Body of pancreas (tissue), 4 donors: Measurements from ENCODE around the gene FAM131A. TPM values are rescaled to one million over a fixed set of nuclear protein-coding genes. Genes with fewer than 3 reads are reported as not detected.

ENCODE experiments used
- ATAC-seq: fragments of 150-250 bp; one replicate; pipeline ENCODE4 v1.9.1; 2016
- DNase-seq, 4 donors: peaks; one replicate each; pipeline ENCODE4 v3.0.0-alpha.2; 2019
- H3K27ac ChIP-seq, 4 donors: fragments of 200-600 bp; sonication (generic); 1 replicate in 3 of 4; 2 replicates in 1 of 4; pipeline versions ENCODE4 v1.5.1 to v1.6.1; 2016 to 2019; ENCODE audit warnings: mild to moderate bottlenecking in 1 of 4, mixed read lengths in 1 of 4, moderate library complexity in 1 of 4
- H3K27me3 ChIP-seq, 2 donors: fragments of 200-600 bp; sonication (generic); one replicate each; pipeline ENCODE4 v1.6.0; 2016; ENCODE audit warnings: mild to moderate bottlenecking in 1 of 2
- H3K36me3 ChIP-seq, 2 donors: fragments of 200-600 bp; sonication (generic); replicated peaks in 1 of 2; 2 replicates each; pipeline ENCODE4 v1.5.1; 2016; ENCODE audit warnings: low read depth in 2 of 2; ENCODE audit not compliant: insufficient read depth in 1 of 2
- H3K4me1 ChIP-seq: fragments of 200-600 bp; sonication (generic); one replicate; pipeline ENCODE4 v1.6.0; 2016
- H3K4me3 ChIP-seq, 2 donors: fragments of 200-600 bp; sonication (generic); 1 replicate in 1 of 2; 2 replicates in 1 of 2; pipeline ENCODE4 v1.5.1; 2016 to 2019
- H3K9me3 ChIP-seq, 3 donors: fragments of 200-600 bp; sonication (generic); 1 replicate in 2 of 3; 2 replicates in 1 of 3; pipeline ENCODE4 v1.5.1; 2016
- POLR2A ChIP-seq, 3 donors: fragments of 450-650 bp; IDR thresholded peaks; one replicate each; pipeline ENCODE4 v1.6.1; 2016; ENCODE audit warnings: antibody characterized with exemption in 3 of 3, mild to moderate bottlenecking in 2 of 3
- WGBS, 2 donors: methylation state at CpG; one replicate each; pipeline ENCODE4 v1.1.5; 2017; 5-methylcytosine and 5-hydroxymethylcytosine counted together
- intact Hi-C: fragments of 100-400 bp; cut with DNase I; formaldehyde crosslinking; loops from one replicate; pipeline ENCODE4 v1.15.1; 2023
- total RNA-seq, 2 donors: library from RNA; depleted of rRNA; stranded (reverse); fragments of >200 nt; gene quantifications; one replicate each; pipeline ENCODE4 v1.1.0, GENCODE V29; 2016
- TF ChIP-seq, protein P1 (sequence below), 7 experiments: fragments of 450-650 bp in 4 of 7; fragments of 200-600 bp in 3 of 7; sonication (generic) in 3 of 7; IDR thresholded peaks; one replicate each; pipeline ENCODE4 v1.5.1; 2016 to 2019; ENCODE audit warnings: antibody characterized with exemption in 7 of 7

The FAM131A gene
- total RNA-seq, 2 donors from 2014 or later: 11.5 to 13.5 TPM

DNA sequence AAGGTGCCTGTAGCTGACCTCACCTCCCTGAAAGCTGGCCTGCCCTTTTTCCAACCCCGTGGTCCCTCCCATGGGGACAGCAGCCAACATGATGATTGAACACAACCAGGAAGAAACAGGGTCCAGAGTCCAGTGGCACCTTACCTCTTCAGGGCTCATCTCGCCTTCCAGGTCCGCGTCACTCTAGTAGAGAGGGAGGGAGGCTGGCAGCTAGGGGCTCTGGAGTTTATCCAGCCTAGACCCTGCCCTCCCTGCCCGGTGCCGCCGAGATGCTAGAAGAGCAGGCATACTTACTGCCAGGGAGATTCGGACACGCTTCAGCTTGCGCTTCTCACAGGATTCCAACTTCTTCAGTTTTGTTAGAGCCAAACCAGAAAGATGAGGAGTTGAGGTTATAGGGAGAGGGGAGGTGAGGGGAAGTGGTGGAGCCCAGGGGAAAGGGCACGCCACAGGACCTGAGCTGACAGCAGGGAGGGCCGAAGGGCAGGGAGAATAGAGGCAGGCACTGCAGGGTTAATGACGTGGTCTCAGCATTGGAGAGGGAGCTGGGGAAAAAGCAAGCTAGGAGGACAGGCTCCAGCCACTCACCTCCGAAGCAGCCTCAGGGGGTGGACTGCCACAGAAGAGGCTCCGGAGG is 14.9 kb downstream of the FAM131A start:
- WGBS, 2 donors: 48 to 67% methylated on average over 15 of the region's 15 CpGs
- Histone ChIP-seq H3K27me3 (no peaks in the 10 kb centered on the region), H3K4me1 (peaks cover 39% of the 10 kb centered on the region), H3K9me3 (no peaks in the 10 kb centered on the region), H3K4me3 (no peak overlapping the region), H3K36me3 (no peaks in the 10 kb centered on the region), H3K27ac (peak overlapping the region; percentile 48 to 78 (median 68))
- no peak for TF ChIP-seq POLR2A (IDR thresholded peaks at IDR 0.05)
- TF ChIP-seq, protein P1, sequence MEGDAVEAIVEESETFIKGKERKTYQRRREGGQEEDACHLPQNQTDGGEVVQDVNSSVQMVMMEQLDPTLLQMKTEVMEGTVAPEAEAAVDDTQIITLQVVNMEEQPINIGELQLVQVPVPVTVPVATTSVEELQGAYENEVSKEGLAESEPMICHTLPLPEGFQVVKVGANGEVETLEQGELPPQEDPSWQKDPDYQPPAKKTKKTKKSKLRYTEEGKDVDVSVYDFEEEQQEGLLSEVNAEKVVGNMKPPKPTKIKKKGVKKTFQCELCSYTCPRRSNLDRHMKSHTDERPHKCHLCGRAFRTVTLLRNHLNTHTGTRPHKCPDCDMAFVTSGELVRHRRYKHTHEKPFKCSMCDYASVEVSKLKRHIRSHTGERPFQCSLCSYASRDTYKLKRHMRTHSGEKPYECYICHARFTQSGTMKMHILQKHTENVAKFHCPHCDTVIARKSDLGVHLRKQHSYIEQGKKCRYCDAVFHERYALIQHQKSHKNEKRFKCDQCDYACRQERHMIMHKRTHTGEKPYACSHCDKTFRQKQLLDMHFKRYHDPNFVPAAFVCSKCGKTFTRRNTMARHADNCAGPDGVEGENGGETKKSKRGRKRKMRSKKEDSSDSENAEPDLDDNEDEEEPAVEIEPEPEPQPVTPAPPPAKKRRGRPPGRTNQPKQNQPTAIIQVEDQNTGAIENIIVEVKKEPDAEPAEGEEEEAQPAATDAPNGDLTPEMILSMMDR (IDR thresholded peaks at IDR 0.05): no peak
- ATAC-seq (peak; percentile 87), DNase-seq (peak; percentile 68 to 90 (median 80))
- intact Hi-C loops: no loop called here

DNA sequence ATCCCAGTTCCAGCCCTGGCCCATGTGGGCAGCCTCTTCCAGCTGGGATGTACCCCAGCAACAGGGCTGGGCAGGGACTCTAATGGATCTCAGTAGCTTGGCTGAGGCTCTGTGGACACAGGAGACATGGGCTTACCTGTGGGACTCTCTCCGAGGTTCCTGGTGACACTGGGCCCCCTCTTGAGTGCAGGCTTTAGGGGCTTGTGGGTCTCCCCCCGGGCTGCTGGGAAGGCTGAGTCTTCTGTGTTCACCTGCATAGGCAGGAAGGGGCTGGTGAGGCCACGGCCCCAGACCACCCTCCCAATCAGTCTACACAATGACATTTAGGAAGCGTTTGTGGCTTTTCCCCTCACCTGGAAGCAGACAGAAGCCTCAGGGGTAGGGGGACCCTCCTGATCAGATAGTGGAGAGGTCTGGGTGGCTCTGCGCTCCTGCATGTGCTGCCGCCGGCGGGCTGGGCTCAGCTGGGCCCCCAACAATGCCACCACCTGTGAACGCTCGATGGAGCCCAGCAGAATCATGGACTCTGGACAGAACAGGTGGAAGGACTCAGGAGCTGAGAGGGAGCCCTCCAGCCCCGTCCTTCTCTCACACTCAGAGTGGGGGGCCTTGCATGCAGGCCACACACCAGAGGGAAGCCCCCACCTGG is 15.6 kb downstream of the FAM131A start:
- WGBS, 2 donors: 84% methylated on average over 11 of the region's 11 CpGs; no CpG with 5 or more reads in 1 of the 2 donors
- TF ChIP-seq, protein P1 (IDR thresholded peaks at IDR 0.05): no peak
- TF ChIP-seq POLR2A (IDR thresholded peaks at IDR 0.05): no peak
- Histone ChIP-seq H3K4me3 (no peak overlapping the region), H3K36me3 (no peaks in the 10 kb centered on the region), H3K27me3 (no peaks in the 10 kb centered on the region), H3K4me1 (peaks cover 39% of the 10 kb centered on the region), H3K9me3 (no peaks in the 10 kb centered on the region), H3K27ac (peak overlapping the region; percentile 48 to 78 (median 68))
- DNase-seq: no peak
- no peak for ATAC-seq
- intact Hi-C loops: no loop called here

DNA sequence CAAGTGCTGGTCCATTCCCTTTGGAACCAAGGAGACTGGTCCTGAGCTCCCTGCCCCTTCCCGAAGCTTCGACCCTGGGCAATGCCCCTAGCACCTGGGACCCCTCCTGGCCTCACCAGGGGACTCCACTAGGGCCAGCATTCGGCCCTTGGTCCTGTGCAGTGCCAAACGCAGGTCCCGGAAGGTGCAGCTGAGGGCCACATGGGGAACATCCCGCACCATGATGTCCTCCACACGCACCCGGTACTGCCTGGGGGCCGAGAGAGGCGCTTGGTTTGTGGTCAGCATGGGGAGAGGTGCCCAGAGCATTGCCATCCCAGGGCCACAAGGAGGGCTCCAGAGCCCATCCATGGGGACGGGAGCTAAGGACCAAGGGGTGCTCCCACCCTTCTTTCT is 16.1 kb downstream of the FAM131A start:
- Histone ChIP-seq H3K27ac (no peak overlapping the region), H3K4me1 (peaks cover 40% of the 10 kb centered on the region), H3K9me3 (no peaks in the 10 kb centered on the region), H3K36me3 (no peaks in the 10 kb centered on the region), H3K27me3 (no peaks in the 10 kb centered on the region), H3K4me3 (no peak overlapping the region)
- ATAC-seq (no peak), DNase-seq (no peak)
- TF ChIP-seq, protein P1 (IDR thresholded peaks at IDR 0.05): no peak
- no peak for TF ChIP-seq POLR2A (IDR thresholded peaks at IDR 0.05)
- 79 to 95% methylated on average over 4 to 11 of the region's 11 CpGs for WGBS, 2 donors
- intact Hi-C loops: no loop called here

DNA sequence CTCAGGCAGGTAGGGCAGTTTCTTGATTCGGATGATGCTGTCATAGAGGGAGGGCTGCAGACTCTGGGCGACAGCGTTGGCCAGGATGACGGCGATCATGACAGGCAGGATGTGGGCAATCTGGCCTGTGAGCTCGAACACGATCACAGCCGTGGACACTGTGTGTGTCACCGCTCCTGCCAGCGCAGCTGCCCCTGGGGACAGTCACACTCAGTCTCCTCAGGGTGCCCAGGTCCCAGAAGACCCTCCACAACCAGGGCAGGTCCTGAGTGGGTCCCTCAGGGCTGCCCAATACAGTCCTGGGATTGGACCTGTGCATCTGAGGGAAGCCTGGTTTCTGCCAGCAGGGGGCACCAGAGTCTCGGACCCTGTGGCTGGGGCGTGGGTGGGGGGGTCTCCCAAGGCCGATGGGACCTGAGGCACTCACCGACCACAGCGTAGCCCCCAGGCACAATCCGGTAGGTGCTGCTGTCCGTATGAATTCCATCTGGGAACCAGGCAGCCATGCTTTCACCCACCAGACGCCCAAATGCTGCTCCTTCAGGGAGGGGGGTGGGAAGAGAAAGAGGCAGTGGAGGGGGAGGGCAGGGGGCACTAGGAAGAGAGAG is 16.8 kb downstream of the FAM131A start:
- TF ChIP-seq, protein P1 (IDR thresholded peaks at IDR 0.05): peak; percentile 44 to 77 (median 54)
- TF ChIP-seq POLR2A (IDR thresholded peaks at IDR 0.05): no peak
- Histone ChIP-seq H3K27me3 (no peaks in the 10 kb centered on the region), H3K27ac (no peak overlapping the region), H3K9me3 (no peaks in the 10 kb centered on the region), H3K4me1 (peaks cover 47% of the 10 kb centered on the region), H3K36me3 (no peaks in the 10 kb centered on the region), H3K4me3 (no peak overlapping the region)
- intact Hi-C loops: no loop called here
- 45 to 46% methylated on average over 5 to 18 of the region's 18 CpGs for WGBS, 2 donors
- DNase-seq (peak; percentile 50 to 68 (median 58)), ATAC-seq (no peak)
